Stimulated activated CD4-positive, alpha-beta T cell treated with anti-CD3 and anti-CD28 coated beads, Interleukin-12 subunit alpha, Interleukin-12 subunit beta, amount 100 ng/mL, for 4 hours (primary cell): ENCODE data around the gene FGF1.

Experiments
- DNase-seq: peaks from one replicate; pipeline ENCODE4 v3.0.0-alpha.2; 2020

The FGF1 gene

DNA sequence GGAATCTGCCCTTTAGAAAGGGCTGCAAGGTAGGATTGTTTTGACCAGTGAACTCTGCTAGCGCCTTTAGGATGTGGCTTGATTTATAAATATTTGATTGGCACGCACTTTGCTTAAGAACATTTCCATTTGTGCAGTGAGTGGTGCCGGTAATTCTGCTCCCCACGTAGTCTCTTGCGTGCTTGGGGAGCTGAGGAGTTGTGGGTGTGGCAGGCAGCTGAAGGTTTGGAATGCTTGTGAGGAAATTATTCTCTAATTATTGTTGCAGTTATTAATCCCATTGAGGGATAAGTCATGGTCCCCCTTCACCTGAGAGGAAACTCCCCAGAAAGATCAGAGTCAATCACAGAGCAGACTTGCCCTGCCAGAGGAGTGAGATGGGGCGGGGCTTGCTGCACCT is 76.7 kb downstream of the FGF1 start:
- DNase-seq: no peak

DNA sequence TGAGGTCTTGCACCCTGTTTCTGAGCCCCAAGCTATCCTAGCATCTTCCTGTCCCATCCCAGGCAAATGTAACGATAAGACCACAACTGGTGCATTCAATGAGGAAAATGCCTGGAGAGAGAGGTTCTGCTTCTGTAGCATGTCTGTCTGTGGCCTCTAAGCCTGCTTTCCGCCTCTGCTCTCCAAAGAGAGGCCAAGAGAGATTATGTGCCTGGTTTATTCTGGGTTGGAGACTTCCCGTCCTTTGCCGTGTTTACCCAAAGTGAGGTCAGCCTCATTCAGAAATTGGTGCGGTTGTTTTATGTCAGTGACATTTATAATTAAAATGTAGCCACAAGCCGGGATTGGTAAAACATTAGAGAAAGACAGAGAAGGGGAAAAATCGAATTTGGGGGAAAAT is 77.8 kb downstream of the FGF1 start:
- no peak for DNase-seq

DNA sequence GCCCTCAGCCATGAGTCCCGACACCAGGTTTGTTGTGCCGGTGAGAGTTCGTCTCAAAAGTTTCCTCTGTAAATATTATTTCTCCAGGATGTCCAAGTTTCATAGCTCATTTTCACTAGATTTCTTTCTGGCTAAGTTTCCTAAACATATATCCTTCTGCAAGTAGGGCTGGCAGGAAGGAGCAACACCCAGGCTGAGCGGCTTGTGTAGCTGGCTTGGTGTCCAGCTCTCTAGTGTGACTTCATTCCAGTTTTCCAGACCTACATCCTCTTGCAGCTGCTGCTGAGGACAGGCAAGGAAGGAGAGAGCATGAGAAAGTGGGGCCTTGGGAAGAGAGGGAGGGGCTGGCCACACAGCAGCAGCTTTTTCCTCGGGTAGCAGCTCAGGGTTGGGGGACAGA is 80.3 kb downstream of the FGF1 start:
- no peak for DNase-seq

GRCh38 chr5:142602720-142603245 is 83.1 kb downstream of the FGF1 start:
- no peak for DNase-seq

DNA sequence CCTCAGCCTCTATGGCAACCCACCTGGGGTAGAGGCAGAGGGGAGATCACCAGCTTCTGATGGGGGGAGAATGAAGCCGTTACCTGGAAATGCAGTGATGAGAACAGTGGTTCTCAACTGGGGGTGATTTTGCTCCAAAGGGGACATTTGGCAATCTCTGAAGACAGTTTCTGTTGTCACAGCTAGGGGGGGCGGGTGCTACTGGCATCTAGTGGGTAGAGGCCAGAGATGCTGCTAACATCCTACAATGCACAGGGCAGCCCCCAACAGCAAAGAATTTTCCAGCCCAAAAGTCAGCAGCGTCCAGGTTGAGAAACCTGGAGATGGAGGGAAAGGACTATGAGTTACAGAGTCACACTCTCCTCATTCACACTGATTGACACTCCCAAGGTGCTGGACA is 84.5 kb downstream of the FGF1 start:
- no peak for DNase-seq

DNA sequence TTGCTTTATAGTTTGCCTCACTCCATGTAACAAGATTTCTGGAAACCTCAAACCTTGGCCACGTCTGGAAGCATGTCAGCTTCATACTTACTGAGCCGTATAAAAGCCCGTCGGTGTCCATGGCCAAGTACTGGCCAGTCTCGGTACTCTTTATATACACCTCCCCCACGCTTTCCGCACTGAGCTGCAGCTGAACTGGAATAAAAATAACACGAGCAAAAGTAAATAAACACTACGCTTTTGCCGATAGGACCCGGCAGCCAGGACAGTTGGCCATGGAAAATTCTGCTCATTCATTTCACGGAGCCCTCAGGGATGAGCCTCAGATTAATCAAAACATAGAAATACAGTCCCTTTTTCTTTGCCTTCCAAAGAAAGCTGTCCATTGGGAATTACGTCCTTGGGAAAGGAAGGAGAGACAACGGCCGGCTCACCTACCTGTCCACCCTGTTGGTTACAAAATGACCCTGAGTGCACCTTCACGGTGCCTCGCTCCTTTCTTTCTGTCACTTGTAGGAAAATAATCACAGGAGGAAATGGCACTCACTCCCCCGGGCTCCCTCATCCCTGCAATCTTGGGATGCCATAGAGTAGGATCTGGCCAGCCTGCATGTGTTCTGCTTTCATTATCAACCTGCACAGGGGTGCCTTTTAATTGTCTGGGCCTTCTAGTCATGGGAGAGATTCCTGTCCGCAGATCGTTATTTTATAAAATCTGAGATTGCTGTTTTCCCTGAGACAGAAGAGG is 85.1 kb downstream of the FGF1 start:
- DNase-seq: no peak

- DNase-seq: no peak
These were observed 85.8 kb downstream of the FGF1 start for GRCh38 chr5:142600092-142600491.

DNA sequence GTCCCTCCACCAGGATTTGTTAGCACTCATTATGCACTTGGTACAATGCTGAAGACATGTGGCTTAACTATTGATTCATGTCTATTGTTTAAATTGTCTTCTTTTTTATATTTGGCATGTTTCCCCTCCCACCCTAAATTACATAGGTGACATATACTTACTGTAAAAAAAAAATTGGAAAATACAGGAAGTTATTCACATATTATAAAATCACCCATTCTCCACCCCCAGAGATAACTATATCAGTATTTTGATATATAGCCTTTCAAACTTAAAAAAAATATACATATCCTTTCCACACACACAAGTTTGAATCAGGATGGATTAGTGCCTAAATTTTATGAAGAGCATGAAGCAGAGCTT is 87.6 kb downstream of the FGF1 start:
- DNase-seq: no peak

- no peak for DNase-seq
These were observed 88.1 kb downstream of the FGF1 start for GRCh38 chr5:142597546-142598337.

DNA sequence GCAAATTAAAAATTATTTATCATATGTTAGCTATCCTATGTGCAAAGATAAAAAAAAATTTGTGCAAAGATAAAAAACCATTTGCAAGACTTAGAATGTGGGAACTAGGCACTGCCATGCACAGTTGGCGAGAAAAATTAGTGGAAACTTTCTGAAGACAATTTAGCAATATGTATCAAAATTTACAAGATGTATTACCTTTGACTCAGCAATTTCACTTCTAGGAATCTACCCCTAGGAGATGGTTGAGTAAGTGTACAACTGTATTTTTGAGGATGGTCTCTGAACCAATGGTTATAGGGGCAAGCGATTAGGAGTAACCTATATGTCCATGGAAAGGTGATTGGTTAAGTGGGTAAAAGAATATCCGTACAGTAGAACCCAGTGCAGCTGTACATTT is 88.9 kb downstream of the FGF1 start:
- DNase-seq: no peak

DNA sequence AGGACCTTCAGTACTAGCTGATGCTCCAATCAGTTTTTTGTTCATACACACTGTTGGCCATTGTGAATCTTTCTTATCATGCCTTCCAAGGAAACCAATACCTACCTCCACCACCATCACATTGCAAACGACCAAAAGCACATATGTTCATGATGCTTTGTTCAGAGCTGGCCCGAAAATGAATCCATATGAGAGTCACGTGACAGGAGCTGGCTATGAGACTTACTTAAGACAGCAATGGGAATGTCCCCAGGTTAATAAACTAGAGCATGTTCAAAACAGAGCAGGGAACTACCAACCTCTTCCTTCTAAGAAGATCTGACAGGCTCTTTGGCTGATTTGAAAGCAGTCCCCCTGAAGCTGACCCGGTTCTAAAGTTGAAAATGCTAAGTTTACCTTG is 93.5 kb downstream of the FGF1 start:
- no peak for DNase-seq

DNA sequence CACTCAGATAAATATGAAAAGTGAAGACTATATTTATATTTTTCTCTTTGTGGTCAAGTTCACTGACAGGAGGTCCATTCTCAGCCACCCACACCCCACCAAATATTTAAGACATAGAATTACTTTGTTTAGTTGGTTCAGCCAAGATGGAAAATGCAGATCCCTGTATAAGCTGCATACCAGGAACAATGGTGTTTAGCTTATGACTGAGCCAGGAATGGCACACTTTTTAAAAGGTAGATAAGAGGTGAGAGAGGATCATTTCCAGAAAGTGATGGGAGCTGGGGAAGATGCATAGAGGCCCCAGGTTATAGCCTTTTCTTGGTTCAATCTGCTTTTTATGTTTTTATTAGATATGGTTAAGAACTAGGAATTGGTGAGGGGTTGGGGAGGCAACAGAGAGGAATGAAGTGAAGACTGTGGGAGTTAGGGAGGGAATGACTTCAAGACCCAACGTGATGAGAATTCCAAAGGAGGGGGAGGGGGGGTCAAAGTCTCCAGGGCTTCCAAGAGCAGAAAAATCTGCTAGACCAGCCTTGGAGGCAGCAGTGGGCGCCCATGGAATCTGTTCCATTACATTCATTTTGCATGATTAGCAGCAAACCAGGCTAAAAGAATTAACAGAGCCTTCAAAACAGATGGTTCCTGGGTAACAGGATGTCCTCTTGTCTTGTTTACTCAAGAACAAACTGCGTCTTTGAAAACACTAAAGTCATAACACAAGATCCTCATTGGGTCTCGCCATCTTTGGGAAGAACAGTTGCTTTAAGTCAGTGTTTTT is 95.2 kb downstream of the FGF1 start:
- no peak for DNase-seq

- no peak for DNase-seq
These were observed 96.2 kb downstream of the FGF1 start for GRCh38 chr5:142589720-142590119.

- DNase-seq: no peak
These were observed 98.4 kb downstream of the FGF1 start for GRCh38 chr5:142587354-142587965.

- no peak for DNase-seq
These were observed 99.3 kb downstream of the FGF1 start for GRCh38 chr5:142586552-142586951.

DNA sequence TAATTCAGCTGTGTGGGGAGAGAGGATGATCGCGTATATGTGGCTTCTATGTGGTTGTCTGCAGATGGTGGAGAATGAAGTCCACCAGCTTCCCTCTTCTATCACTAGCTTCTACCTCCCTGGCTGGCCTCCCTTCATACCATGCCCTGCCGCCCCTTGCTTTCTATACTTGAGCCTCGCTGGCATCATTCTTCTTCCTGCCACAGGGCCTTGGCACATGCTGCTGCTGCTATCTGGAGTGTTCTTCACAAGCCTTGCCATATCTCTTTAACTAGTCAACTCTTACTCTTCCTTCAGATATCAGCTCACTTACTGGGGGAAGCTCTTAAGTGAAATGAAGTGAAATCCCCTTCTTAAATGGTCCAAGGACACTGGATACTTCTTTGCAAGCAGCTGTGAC is 100.4 kb downstream of the FGF1 start:
- DNase-seq: no peak

- no peak for DNase-seq
These were observed 101.0 kb downstream of the FGF1 start for GRCh38 chr5:142584891-142585290.

GRCh38 chr5:142578161-142578830 is 107.6 kb downstream of the FGF1 start:
- no peak for DNase-seq

- no peak for DNase-seq
These were observed 109.1 kb downstream of the FGF1 start for GRCh38 chr5:142576804-142577203.

DNA sequence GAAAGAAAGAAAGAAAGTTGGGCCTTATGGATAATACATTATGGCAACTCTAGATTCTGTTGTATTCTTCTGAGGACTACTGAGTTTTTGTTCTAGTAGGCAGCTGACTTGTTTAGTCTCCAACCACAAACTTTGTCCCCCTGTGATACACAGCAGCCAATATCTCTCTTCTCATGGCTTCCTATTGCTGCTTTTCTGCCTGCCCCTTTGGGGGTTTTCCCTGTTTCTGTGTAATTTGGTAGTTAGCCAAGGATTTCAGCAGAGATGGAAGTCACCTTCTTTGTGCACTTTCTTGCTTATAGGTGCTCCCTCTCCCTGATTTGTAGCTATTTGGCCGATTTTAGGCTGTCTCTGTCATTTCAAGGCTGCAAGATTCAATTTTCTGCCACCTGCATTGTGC is 109.6 kb downstream of the FGF1 start:
- DNase-seq: no peak

- DNase-seq: no peak
These were observed 113.9 kb downstream of the FGF1 start for GRCh38 chr5:142572006-142572405.

- no peak for DNase-seq
These were observed 114.5 kb downstream of the FGF1 start for GRCh38 chr5:142571371-142571770.

GRCh38 chr5:142569905-142570304 is 116.0 kb downstream of the FGF1 start:
- no peak for DNase-seq
